HG03460 (cell line): ENCODE measurements around the gene SPATA25.

Experiments used
- ATAC-seq: cut with Tn5 transposase; IDR thresholded peaks from one replicate; pipeline ENCODE4 v1.9.1; 2021; ENCODE audit not compliant: unreplicated experiment

SPATA25 gene

DNA sequence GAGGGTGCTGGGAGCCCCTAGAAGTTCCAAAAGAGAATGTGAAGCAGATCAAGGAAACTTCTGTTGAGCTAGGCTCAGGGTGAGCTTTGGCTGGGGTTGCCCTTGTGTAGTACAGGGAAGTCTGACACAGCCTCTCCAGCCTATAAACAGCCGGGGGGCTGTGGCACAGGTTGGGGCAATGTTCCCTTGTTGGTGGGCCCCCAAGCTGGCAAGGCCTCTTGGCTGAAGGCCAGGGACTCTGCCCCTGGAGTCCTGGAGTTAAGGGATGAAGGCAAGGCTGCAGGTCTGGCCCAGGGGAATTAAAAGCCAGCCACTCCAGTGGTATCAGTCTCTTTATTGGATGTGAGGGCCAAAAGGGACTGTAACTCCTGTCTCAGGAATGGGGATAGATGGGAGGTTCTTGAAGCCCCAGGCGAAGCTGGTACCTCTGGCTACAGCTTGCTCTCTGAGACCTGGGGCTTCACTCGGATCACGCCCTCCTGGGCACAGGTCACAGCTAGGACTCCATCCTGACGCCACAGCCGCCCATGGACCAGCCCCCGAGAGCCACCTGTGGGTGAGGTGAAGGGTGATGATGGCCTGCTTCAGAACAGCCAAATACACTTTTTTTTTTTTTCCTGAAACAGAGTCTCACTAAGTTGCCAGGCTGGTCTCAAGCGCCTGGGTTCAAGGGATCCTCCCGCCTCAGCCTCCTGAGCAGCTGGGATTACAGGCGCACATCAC, 45.9 kb downstream of the SPATA25 start:
- no peak for ATAC-seq

DNA sequence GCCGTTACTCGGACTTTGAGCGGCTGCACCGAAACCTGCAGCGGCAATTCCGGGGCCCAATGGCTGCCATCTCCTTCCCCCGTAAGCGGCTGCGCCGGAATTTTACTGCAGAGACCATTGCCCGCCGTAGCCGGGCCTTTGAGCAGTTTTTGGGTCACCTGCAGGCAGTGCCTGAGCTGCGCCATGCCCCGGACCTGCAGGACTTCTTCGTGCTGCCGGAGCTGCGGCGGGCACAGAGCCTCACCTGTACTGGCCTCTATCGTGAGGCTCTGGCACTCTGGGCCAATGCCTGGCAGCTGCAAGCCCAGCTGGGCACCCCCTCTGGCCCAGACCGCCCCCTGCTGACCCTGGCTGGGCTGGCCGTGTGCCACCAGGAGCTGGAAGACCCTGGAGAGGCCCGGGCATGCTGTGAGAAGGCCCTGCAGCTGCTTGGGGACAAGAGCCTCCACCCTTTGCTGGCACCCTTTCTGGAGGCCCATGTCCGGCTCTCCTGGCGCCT, 46.7 kb downstream of the SPATA25 start:
- ATAC-seq, result no peak

- no peak for ATAC-seq
These were observed 50.6 kb downstream of the SPATA25 start for GRCh38 chr20:45836841-45837240.
